GM19351 (cell line): ENCODE measurements around the gene SFTPB.
"Not testable (repeated sequence)": the region's sequence is repeated elsewhere in the genome, so short reads cannot be mapped to it uniquely, and the experiment has no call there.

Experiments
- ATAC-seq: cut with Tn5 transposase; IDR thresholded peaks from one replicate; pipeline ENCODE4 v1.9.1; 2021; ENCODE audit warnings: mild to moderate bottlenecking, moderate library complexity; ENCODE audit not compliant: unreplicated experiment

SFTPB gene

GRCh38 chr2:85668009-85668856 lies at the start of gene SFTPB:
Gene SFTPB (minus strand): TSS chr2:85668199. CDS start chr2:85668183, 16 bp downstream.
- ATAC-seq, result no peak

- no peak for ATAC-seq
These were observed 49.5 kb upstream of the SFTPB start for GRCh38 chr2:85717308-85718008.

DNA sequence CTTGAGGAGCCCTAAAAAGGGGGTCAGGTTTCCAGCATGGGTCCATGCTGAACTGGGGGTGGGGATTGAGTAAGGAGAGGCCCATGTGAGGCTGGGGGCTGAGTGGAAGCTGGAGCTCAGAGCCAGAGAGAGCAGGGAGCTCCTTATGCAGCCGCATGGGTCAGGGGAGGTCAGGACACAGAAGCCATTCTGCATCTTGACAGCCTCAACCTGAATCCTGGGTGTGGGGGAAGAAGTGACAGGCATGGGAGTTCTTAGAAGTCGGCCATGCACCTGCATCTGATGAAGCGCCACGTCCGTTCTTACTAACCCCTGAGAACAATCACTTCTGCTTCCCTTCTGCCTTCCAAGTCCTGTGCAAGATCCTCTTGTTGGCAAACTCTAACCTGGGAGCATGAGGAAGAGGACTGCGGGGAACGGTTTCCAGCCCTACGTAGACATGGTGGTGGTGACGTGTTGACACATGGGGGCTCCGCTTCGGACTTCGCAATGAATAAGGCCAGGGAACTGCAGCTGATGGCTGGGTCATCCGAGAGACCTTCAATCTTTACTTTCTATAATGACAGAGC lies 48.4 kb upstream of the SFTPB start:
- ATAC-seq, result no peak

GRCh38 chr2:85714841-85715240 lies 46.8 kb upstream of the SFTPB start:
- no peak for ATAC-seq

GRCh38 chr2:85714421-85714820 lies 46.4 kb upstream of the SFTPB start:
- ATAC-seq, result not testable (repeated sequence)

DNA sequence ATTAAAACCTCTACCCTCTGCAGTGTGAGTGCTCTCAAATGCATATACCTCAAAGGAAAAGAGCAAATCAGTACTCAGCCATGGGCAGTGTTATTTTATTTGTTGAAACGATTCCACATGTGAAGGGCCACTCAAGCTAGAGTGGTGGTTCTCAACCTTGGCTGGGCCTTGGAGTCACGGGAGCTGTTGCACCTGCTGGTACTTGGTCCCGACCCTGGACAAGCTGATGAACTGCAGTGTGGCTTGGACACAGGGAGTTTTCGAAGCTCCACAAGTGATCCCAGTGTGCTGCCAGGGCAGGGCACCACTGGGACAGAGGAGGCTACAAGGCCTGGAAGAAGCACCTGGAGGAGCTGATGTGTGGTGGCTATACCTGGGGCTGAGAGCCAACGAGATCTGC lies 45.8 kb upstream of the SFTPB start:
- ATAC-seq, result no peak

DNA sequence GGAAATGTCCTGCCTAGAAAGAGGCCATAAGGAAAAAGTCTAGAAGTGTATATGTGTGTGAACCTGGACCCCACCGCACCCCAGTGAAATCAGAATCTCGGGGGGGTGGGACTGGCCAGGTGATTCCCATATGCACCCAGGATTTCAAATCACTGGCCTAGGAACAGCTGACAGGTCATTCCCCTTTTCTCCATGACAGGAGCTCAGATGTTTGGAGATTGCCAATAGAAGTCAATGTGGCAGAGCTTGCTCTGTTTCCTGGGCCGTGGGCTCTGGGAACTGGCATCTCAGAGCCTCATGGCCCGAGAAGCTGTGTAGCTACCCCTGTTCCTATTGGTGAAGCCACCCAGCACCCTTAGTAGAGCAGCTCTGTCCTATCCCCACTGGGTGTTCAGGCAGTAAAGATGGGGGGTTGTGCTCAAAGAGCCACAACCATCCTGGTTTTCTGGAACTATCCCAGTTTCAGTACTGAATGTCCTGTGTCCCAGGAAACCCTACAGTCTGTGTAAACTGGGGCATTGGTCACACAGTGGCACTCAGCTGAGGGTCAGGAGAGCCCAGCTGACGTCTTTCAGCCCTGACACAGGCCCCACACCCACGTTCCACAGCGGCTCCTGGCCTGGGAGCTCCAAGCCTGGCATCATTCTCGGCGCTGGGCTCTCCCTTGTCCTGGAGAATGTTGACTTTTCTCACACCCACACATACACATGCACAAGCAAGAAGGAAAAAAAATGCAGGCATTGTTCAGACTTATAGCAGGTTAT lies 45.0 kb upstream of the SFTPB start:
- ATAC-seq, result no peak

DNA sequence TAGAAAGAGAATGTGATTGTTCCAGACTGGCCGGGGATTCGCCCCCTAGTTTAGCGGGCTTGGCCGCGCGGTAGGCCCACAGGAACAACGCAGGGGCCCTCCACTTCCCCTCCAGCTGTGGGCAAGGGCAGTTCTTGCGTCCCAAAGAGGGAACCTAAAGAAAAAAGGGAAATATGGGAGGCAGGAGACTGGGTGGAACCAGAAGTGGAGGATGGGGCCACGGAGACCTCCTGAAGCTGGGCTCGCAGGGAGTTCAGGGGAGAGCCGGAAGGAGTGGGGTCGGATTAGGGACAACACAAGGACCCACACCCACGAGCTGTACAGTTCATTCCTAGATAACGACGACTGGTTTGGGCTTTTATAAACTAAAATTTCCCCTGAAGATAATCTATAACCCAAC lies 44.3 kb upstream of the SFTPB start:
- no peak for ATAC-seq

DNA sequence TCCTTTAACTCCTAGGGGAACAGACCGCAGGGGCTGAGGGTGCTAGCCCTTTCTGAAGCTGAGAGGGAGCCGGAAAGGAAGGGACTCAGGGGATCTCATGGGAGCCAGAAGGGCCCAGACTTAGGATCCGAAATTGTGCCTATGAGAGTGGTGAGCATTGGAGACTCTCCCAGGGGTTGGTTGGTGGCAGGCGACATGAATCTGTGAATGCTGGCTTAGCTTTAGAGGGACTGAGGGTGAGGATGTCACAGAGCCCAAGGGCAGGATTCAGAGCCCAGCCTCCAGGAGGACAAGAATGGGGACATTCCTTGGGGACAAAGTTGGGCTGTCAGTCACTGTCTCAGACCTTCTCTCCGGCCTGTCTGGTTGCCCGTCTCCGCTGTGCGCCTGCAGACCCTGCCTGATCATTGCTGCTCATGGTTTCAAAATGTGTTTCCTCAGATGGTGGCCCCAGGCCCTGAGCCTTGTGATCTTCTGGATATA lies 43.6 kb upstream of the SFTPB start:
- no peak for ATAC-seq

DNA sequence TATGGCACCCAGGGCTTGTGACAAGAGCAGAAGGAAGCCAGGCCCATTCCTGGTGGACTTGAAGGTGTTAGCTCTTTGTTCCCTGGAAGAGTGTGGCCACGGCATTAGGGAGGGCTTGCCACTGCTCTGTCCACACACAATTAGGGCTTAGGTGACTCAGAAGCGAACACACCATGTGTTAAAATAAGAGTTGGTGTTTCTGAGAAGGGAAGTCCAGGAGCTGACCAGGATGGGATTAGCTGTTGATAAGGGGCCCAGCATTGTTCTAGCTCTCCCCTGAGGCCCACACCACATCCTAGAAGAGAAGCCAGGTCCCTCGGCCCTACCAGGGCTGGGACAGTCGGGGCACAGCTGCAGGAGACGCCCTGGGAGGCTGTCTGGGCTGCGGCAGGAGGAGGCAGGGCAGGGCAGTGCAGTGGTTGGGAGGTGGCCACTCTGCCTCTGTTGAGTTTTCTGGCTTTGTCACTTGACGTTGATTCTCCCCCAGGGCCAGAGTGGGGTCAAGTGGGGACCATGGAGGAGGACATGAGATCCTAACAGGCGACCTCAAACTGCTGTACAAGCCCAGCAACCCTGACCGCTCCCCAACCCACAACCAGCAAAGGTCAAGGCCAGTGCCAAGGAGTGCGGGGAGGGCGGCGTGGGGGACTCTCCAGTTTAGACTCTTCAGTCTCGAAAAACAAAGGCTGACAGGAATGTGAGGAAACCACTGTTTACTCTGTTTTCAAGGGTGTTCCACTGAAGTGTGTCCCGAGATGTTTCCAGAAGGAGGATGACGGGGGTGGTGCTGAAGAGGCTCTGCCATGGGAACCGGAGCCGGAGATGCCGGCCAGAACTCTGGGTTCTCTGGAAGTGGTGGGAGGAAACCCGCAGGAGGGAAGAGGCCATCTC lies 42.9 kb upstream of the SFTPB start:
- no peak for ATAC-seq

- no peak for ATAC-seq
These were observed 41.4 kb upstream of the SFTPB start for GRCh38 chr2:85709401-85709811.

DNA sequence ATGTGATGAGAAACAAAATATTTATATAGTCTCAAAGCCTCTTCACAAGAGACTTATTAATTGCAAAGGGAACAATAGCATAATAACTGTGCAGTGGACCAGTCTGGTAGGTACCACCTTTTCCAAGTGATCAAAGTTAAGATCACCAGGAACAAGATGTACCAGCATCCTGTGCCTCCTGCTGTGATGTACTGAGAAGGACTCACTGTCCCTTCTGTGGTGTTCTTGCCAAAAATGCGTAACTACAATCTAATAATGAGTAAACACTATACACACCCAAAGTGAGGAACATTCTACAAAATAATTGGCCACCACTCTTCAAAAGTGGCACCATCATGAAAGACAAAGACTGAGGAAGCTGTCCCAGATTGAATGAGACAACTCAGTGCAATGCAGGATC lies 40.6 kb upstream of the SFTPB start:
- ATAC-seq, result no peak

GRCh38 chr2:85707304-85707703 lies 39.3 kb upstream of the SFTPB start:
- peak; percentile 70 for ATAC-seq

- ATAC-seq, result no peak
These were observed 38.7 kb upstream of the SFTPB start for GRCh38 chr2:85706599-85707296.

- no peak for ATAC-seq
These were observed 38.1 kb upstream of the SFTPB start for GRCh38 chr2:85706063-85706462.

DNA sequence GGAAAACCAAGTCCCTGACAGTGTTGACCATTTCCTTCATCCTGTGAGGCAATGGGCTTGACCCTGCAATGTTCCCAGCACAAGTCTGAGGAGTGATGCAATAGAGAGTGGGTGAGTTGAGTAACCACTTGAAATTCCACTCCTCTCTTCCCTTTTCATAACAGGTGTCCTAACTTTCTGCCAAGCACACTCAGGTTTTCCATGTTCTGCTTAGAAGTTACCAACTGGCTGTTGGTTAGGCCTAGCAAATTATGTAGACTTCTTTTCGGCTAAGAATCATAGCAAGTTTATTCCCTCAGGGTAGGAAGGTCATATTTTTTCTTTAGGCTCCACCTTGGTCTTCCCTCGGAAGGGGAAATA lies 37.7 kb upstream of the SFTPB start:
- no peak for ATAC-seq

DNA sequence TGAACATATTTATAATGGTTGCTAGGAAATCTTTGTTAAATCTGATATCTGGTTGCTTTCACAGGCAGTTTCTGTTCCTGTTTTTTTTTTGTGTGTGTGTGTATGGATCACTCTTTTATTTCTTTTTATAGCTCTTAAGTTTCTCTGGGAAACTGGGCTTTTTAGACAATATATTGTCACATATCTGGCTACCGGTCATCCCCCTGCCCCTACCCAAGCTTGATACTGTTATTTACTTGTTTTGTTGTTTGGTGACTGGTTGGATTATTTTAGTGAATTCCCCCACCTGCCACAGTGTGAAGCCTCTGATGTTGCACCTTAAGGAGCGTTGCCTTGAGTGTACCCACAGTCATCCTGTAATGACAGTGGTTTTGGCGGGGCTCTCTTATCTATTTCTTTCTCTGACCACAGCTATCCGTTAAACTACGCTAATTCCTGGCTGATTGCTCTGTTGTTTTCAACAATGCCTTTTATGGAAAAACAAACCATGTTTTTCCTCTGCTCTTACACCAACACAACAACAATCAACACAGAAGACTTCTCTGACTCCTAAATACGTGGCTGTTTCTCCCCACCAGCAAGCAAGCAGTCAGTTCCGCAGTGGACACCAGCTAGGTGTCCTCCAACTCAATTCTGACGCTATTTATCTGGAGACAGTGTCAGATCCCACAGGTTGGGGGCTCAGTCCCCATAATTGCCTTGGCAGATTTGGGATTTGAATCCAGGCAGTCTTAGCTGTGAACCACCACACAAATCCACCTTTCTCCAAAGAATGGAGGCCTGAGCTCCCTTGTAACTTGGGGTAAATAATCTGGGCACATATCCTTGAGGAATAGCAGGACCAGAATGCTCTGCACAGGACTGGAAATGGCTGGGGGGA lies 37.0 kb upstream of the SFTPB start:
- ATAC-seq, result peak; percentile 68

- ATAC-seq, result no peak
These were observed 36.0 kb upstream of the SFTPB start for GRCh38 chr2:85704038-85704437.

GRCh38 chr2:85703329-85703728 lies 35.3 kb upstream of the SFTPB start:
- no peak for ATAC-seq
